ENCODE measurements around the gene VDAC2. TPM values are rescaled to one million over a fixed set of nuclear protein-coding genes. Genes with fewer than 3 reads are reported as not detected.

The VDAC2 gene
- total and polyA plus RNA-seq, 2 donors: 127 to 209 TPM

- Histone ChIP-seq H3K36me3 (ENCODE audit: insufficient read depth) (peaks cover 5% of the 10 kb centered on the region), H3K27ac (ENCODE audit: low read depth) (peak overlapping the region; percentile 14), H3K4me3 (ENCODE audit: low read depth, low read length) (no peak overlapping the region), H3K4me1 (ENCODE audit: insufficient read depth) (no peaks in the 10 kb centered on the region)
- no peak for DNase-seq (ENCODE audit: extremely low spot score)
- 43% methylated on average over 4 of the region's 4 CpGs for WGBS
Measured at GRCh38 chr10:75228834-75229233, 18.2 kb downstream of the VDAC2 start.

- Histone ChIP-seq H3K36me3 (ENCODE audit: insufficient read depth) (peaks cover 2% of the 10 kb centered on the region), H3K4me1 (ENCODE audit: insufficient read depth) (no peaks in the 10 kb centered on the region), H3K27ac (ENCODE audit: low read depth) (no peak overlapping the region), H3K4me3 (ENCODE audit: low read depth, low read length) (no peak overlapping the region)
- 81% methylated on average over 3 of the region's 3 CpGs for WGBS
- DNase-seq (ENCODE audit: extremely low spot score): no peak
Measured at GRCh38 chr10:75229971-75230370, 19.4 kb downstream of the VDAC2 start.

GRCh38 chr10:75230600-75231038 is 20.0 kb downstream of the VDAC2 start:
- 24% methylated on average over 5 of the region's 5 CpGs for WGBS
- no peak overlapping the region for H3K27ac ChIP-seq (ENCODE audit: low read depth)
- DNase-seq (ENCODE audit: extremely low spot score): peak; percentile 45
- no peaks in the 10 kb centered on the region for H3K4me1 ChIP-seq (ENCODE audit: insufficient read depth)
- H3K36me3 ChIP-seq (ENCODE audit: insufficient read depth): peaks cover 2% of the 10 kb centered on the region
- no peak overlapping the region for H3K4me3 ChIP-seq (ENCODE audit: low read depth, low read length)

GRCh38 chr10:75231672-75232581 is 21.3 kb downstream of the VDAC2 start:
- Histone ChIP-seq H3K27ac (ENCODE audit: low read depth) (no peak overlapping the region), H3K36me3 (ENCODE audit: insufficient read depth) (peaks cover 2% of the 10 kb centered on the region), H3K4me1 (ENCODE audit: insufficient read depth) (no peaks in the 10 kb centered on the region), H3K4me3 (ENCODE audit: low read depth, low read length) (no peak overlapping the region)
- 83% methylated on average over 4 of the region's 4 CpGs for WGBS
- no peak for DNase-seq (ENCODE audit: extremely low spot score)

- 51% methylated on average over 14 of the region's 14 CpGs for WGBS
- peaks cover 2% of the 10 kb centered on the region for H3K36me3 ChIP-seq (ENCODE audit: insufficient read depth)
- H3K27ac ChIP-seq (ENCODE audit: low read depth): peak overlapping the region; percentile 73
- no peak for DNase-seq (ENCODE audit: extremely low spot score)
- no peaks in the 10 kb centered on the region for H3K4me1 ChIP-seq (ENCODE audit: insufficient read depth)
- no peak overlapping the region for H3K4me3 ChIP-seq (ENCODE audit: low read depth, low read length)
Measured at GRCh38 chr10:75233444-75234016, 22.9 kb downstream of the VDAC2 start.

GRCh38 chr10:75234017-75234682 is 23.6 kb downstream of the VDAC2 start:
- peak overlapping the region; percentile 70 for H3K4me3 ChIP-seq (ENCODE audit: low read depth, low read length)
- H3K36me3 ChIP-seq (ENCODE audit: insufficient read depth): no peaks in the 10 kb centered on the region
- WGBS: 8% methylated on average over 48 of the region's 48 CpGs
- H3K4me1 ChIP-seq (ENCODE audit: insufficient read depth): no peaks in the 10 kb centered on the region
- DNase-seq (ENCODE audit: extremely low spot score): no peak
- H3K27ac ChIP-seq (ENCODE audit: low read depth): peak overlapping the region; percentile 73

GRCh38 chr10:75234683-75235374 is 24.2 kb downstream of the VDAC2 start:
- Histone ChIP-seq H3K27ac (ENCODE audit: low read depth) (peak overlapping the region; percentile 73), H3K36me3 (ENCODE audit: insufficient read depth) (no peaks in the 10 kb centered on the region), H3K4me1 (ENCODE audit: insufficient read depth) (no peaks in the 10 kb centered on the region), H3K4me3 (ENCODE audit: low read depth, low read length) (peak overlapping the region; percentile 70)
- no peak for DNase-seq (ENCODE audit: extremely low spot score)
- WGBS: under 1% methylated on average over 62 of the region's 62 CpGs

GRCh38 chr10:75235375-75236177 is 25.0 kb downstream of the VDAC2 start, which contains the start of gene COMTD1:
TSS of gene COMTD1 (minus strand) at chr10:75235957. CDS start at chr10:75235928, 29 bp downstream.
- Histone ChIP-seq H3K4me1 (ENCODE audit: insufficient read depth) (no peaks in the 10 kb centered on the region), H3K36me3 (ENCODE audit: insufficient read depth) (no peaks in the 10 kb centered on the region), H3K27ac (ENCODE audit: low read depth) (peak within 1 kb of the TSS; percentile 73), H3K4me3 (ENCODE audit: low read depth, low read length) (peak within 1 kb of the TSS; percentile 70)
- under 1% methylated on average over 76 of the region's 76 CpGs for WGBS
- DNase-seq (ENCODE audit: extremely low spot score): peak; percentile 57

- 47% methylated on average over 12 of the region's 12 CpGs for WGBS
- no peak for DNase-seq (ENCODE audit: extremely low spot score)
- no peaks in the 10 kb centered on the region for H3K36me3 ChIP-seq (ENCODE audit: insufficient read depth)
- no peak overlapping the region for H3K4me3 ChIP-seq (ENCODE audit: low read depth, low read length)
- H3K4me1 ChIP-seq (ENCODE audit: insufficient read depth): no peaks in the 10 kb centered on the region
- H3K27ac ChIP-seq (ENCODE audit: low read depth): no peak overlapping the region
Measured at GRCh38 chr10:75236178-75236825, 25.7 kb downstream of the VDAC2 start.

- WGBS: 91% methylated on average over 37 of the region's 37 CpGs
- no peak for DNase-seq (ENCODE audit: extremely low spot score)
- H3K36me3 ChIP-seq (ENCODE audit: insufficient read depth): no peaks in the 10 kb centered on the region
- H3K27ac ChIP-seq (ENCODE audit: low read depth): no peak overlapping the region
- H3K4me3 ChIP-seq (ENCODE audit: low read depth, low read length): no peak overlapping the region
- H3K4me1 ChIP-seq (ENCODE audit: insufficient read depth): no peaks in the 10 kb centered on the region
Measured at GRCh38 chr10:75238182-75239095, 27.8 kb downstream of the VDAC2 start.

- Histone ChIP-seq H3K27ac (ENCODE audit: low read depth) (no peak overlapping the region), H3K4me1 (ENCODE audit: insufficient read depth) (no peaks in the 10 kb centered on the region), H3K36me3 (ENCODE audit: insufficient read depth) (no peaks in the 10 kb centered on the region), H3K4me3 (ENCODE audit: low read depth, low read length) (no peak overlapping the region)
- WGBS: 88% methylated on average over 11 of the region's 11 CpGs
- no peak for DNase-seq (ENCODE audit: extremely low spot score)
Measured at GRCh38 chr10:75239096-75239790, 28.6 kb downstream of the VDAC2 start.

All from urinary bladder (tissue), 4 donors.